Measurements from ENCODE around the gene VPS41.
A peak's percentile ranks its signal among the peaks of the same experiment; 100 is the strongest.

VPS41 gene

DNA sequence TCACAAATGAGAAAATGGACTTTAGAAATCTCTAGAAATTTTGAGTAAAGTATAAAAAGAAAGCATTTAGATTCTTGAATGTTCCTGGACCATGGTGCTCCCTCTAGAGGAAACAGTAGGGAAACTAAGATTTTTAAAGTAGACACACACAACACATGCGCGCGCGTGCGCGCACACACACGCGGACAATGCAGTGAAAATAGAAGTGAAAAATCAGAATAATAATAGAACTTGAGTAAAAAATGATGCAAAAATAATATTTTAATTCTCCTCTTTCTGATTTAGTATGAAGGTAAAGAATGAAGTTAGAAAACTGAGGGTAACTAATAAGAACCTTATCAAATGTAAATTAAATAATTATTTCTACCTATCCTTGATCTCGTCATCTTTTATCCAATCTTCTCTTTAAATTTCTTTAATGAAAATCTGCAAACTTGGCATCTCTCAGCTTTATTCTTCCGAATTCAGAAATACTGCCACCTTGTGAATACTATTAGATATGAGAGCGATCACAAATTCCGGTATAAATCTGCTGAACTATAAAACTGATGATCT lies 160.9 kb downstream of the VPS41 start:
- CTCF ChIA-PET = interaction anchor here (0.8 kb wide), 1 partner anchor 12 kb away, joined by 4 read pairs; no protein-coding TSS in a partner anchor
- POLR2A ChIA-PET = no interaction called here
- no peak for DNase-seq (ENCODE audit: extremely low spot score)
- TF ChIP-seq, protein P1, sequence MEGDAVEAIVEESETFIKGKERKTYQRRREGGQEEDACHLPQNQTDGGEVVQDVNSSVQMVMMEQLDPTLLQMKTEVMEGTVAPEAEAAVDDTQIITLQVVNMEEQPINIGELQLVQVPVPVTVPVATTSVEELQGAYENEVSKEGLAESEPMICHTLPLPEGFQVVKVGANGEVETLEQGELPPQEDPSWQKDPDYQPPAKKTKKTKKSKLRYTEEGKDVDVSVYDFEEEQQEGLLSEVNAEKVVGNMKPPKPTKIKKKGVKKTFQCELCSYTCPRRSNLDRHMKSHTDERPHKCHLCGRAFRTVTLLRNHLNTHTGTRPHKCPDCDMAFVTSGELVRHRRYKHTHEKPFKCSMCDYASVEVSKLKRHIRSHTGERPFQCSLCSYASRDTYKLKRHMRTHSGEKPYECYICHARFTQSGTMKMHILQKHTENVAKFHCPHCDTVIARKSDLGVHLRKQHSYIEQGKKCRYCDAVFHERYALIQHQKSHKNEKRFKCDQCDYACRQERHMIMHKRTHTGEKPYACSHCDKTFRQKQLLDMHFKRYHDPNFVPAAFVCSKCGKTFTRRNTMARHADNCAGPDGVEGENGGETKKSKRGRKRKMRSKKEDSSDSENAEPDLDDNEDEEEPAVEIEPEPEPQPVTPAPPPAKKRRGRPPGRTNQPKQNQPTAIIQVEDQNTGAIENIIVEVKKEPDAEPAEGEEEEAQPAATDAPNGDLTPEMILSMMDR (IDR thresholded peaks at IDR 0.05; ENCODE audit: control extremely low read depth, extremely low read depth, low read depth, missing control alignments) = peak; percentile 2

DNA sequence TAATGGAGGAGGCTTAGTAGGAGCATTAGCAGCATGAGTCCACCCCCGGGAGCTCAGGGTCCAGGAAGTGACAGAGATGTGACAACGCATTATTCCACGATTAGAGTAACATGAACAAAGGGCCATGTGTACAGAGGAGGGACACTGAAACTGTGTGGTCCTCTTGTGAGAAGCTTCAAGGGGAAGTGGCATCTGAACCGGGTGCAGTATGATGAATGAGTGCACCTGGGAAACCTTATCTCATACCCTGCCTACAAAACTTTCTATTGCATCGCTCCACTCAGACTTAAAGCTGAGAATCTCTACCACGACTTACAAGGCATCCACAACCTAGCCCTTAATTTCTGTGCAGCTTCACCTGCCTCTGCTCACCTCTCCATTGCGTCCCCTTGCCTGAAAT lies 162.6 kb downstream of the VPS41 start:
- no peak for DNase-seq (ENCODE audit: extremely low spot score)
- ChIA-PET POLR2A (no interaction called here), CTCF (interaction anchor here (1.5 to 1.7 kb wide), 2 partner anchors 12 to 20 kb away, joined by 3 to 6 read pairs; no protein-coding TSS in a partner anchor)
- TF ChIP-seq, protein P1 (IDR thresholded peaks at IDR 0.05; ENCODE audit: control extremely low read depth, extremely low read depth, low read depth, missing control alignments) = no peak

DNA sequence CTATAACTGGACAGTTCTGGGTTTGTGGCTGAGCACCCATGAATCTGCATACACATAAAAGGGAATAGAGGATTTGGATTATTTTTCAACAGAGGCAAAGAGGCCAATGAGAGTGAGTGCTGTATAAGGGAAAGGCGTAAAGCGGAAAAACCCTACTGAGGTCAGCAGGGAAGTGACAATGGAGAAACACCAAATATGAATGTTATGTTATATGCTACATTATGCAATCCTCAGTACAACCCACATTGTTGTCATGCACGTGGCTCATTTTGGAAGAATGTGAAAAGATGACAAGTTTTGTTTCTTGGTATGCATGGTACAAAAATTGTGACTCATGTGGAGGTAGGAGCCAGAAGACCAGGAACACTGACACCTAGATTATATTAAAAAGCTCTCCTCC lies 164.2 kb downstream of the VPS41 start:
- CTCF ChIA-PET = interaction anchor here (0.9 to 3.1 kb wide), 6 partner anchors 10 to 86 kb away, joined by 3 to 12 read pairs (median 5); no protein-coding TSS in a partner anchor
- TF ChIP-seq, protein P1 (IDR thresholded peaks at IDR 0.05; ENCODE audit: control extremely low read depth, extremely low read depth, low read depth, missing control alignments) = no peak
- no peak for DNase-seq (ENCODE audit: extremely low spot score)
- POLR2A ChIA-PET = no interaction called here

DNA sequence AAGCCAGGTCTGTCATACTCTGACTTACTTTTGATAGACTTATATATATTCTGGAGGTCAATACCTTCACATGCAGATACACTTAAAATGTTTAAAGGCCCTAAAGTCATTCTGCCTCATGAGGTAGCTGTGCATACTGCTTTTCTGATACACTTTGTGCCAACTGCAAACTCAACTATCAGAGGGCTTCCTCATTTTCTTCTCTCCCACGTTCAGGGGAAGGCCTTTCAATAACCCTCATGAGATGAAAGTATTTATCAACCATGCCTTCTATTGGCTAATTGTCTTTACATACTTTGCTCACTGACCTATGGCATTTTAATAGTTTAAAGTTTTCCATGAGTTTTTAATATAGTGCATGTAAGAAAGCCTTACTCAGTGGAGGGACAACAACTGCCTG lies 165.1 kb downstream of the VPS41 start:
- POLR2A ChIA-PET = no interaction called here
- TF ChIP-seq, protein P1 (IDR thresholded peaks at IDR 0.05; ENCODE audit: control extremely low read depth, extremely low read depth, low read depth, missing control alignments) = no peak
- CTCF ChIA-PET = interaction anchor here (1.2 to 3.1 kb wide), 4 partner anchors 11 to 345 kb away, joined by 3 to 12 read pairs (median 4); no protein-coding TSS in a partner anchor
- no peak for DNase-seq (ENCODE audit: extremely low spot score)

DNA sequence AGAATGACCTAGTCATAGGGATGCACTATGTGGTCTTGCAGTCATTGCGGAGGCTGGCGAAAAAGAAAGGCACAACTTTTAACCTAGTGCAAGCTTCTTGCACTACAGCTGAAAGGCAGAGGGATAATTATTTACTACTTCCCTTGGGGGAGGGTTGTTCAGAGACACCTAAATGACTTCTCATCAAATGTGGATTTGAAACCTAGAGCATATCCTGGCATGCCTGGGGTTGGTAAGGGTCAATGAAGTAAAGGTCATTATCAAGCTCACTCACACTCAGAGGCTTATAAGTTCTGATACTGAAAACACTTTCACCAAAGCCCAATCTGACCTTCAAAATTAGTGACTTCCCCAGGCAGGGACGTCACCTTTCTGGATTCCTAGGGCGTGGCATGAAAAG lies 168.9 kb downstream of the VPS41 start:
- TF ChIP-seq, protein P1 (IDR thresholded peaks at IDR 0.05; ENCODE audit: control extremely low read depth, extremely low read depth, low read depth, missing control alignments) = no peak
- CTCF ChIA-PET = interaction anchor here (0.8 to 2.0 kb wide), 6 partner anchors 9 to 370 kb away, joined by 3 to 6 read pairs (median 4); no protein-coding TSS in a partner anchor
- DNase-seq (ENCODE audit: extremely low spot score) = no peak
- POLR2A ChIA-PET = no interaction called here

DNA sequence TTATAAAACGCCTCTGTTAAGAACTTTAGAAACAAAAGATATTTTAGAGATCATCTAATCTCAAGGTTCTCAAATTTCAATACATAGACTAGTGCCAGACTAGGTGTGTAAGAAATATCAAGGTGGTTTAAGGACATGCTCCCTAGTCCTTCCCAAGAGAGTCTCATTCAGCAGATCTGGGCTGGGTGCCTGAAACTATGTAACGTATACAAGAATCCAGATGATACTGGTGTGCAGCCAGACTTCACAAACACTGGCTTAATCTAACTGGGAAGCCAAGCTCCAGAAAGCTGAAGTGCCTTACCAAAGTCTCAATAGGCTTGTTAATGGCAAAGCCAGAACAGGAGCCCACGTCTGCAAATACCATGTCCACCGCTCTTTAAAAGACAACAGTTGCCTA lies 172.9 kb downstream of the VPS41 start:
- POLR2A ChIA-PET = no interaction called here
- TF ChIP-seq, protein P1 (IDR thresholded peaks at IDR 0.05; ENCODE audit: control extremely low read depth, extremely low read depth, low read depth, missing control alignments) = no peak
- CTCF ChIA-PET = no interaction called here
- DNase-seq (ENCODE audit: extremely low spot score) = no peak

Data from GM10248 (cell line).